Inflammatory macrophage treated with lipopolysaccharide for 1 hour (primary cell): Measurements from ENCODE around the gene TMX1.
"Not testable (repeated sequence)": the region's sequence is repeated elsewhere in the genome, so short reads cannot be mapped to it uniquely, and the experiment has no call there.

Experiments
- DNase-seq, 2 donors: peaks; one replicate each; pipeline ENCODE4 v3.0.0-alpha.2; 2020 to 2022

TMX1 gene, protein sequence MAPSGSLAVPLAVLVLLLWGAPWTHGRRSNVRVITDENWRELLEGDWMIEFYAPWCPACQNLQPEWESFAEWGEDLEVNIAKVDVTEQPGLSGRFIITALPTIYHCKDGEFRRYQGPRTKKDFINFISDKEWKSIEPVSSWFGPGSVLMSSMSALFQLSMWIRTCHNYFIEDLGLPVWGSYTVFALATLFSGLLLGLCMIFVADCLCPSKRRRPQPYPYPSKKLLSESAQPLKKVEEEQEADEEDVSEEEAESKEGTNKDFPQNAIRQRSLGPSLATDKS

DNA sequence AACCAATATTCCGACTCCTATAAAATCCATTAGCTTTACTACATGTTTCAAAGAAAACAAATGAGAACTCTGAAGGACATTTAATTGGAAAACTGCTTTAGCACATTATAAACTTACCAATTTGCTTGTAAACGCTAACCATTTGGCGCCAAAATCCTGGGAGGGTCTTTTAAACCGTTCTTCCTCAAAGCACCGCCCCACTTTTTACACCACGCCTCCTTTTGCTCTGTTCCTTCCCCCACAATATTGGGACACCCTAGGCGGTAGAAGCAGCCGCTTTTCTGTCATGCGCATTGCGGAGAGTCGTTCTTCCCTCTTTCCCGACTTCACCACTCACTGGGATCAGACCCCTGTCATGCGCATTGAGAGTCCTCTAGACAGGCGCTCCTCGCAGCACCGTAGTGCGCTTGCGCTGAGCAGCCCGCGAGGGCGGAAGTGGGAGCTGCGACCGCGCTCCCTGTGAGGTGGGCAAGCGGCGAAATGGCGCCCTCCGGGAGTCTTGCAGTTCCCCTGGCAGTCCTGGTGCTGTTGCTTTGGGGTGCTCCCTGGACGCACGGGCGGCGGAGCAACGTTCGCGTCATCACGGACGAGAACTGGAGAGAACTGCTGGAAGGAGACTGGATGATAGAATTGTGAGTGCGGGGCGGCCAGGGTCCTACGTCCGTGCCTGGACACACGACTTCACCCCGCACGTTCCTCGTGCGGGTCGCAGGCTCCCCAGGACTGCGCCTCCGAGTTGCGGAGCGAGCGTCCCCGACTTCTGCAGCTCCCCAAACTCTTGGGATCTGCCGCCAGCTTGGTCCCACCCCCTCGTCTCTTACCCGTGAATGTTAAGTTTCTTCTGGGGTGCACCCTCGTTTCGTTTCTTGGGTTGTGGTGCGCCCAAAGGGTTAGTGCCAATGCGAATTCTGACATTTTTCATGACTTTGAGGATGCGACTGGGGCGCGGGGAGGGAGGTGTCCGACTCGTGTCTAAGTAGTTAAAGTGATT, at the start of gene TMX1:
Gene TMX1, plus strand, starts transcription at position 435 of the 991 bp plus-strand sequence. Its CDS starts 46 bp downstream, at position 481.
- DNase-seq = peak; percentile 98 to 100

DNA sequence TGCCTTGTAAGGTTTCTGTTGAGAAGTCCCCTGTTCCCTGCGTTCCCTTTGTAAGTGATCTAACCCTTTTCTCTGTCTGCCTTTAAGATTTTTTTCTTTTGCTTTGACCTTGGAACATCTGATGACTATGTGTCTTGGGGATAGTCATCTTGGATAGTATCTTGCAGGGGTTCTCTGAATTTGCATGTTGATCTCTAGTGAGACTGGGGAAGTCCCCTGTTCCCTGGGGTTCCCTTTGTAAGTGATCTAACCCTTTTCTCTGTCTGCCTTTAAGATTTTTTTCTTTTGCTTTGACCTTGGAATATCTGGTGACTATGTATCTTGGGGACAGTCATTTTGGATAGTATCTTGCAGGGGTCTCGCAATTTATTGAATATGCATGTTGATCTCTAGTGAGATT, 38.2 kb upstream of the TMX1 start:
- DNase-seq = peak; percentile 15 to 68

DNA sequence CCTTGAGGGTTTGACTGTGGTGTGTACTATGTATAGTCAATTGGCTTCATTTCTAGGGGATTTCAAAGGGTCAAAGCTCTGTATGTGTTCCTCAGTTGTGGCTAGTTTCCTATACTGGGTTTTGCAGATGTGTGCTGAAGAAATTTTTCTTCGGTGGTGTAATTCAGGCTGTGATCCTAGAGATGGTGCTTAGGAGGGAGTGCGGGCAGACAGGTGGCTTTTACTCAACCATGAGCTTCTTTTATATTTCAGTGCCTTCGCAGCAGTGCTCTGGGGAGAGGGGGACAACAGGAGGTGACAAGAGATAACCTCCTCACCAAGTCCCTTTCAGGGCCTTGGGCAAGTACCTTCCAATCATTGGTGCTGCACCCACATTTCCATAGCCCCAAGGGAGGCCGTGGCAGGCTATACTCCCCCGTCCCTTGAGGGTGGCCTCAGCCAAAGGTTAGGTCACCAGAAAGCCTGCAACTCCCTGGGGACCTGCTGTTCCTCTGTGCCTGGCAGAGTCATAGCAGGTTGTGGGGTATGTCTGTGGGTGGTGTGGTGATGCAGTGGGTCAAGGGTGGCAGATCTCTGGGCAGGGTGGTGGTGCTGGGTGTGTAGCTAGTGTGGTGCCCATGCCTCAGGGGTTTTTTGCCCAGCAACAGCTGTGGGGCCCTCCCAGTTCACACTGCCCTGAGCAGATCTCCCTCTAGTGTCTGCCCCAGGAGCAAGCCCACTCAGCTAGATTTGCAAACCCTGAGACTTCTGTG, 37.0 kb upstream of the TMX1 start:
- DNase-seq = peak in 1 of 2 donors; percentile 28

DNA sequence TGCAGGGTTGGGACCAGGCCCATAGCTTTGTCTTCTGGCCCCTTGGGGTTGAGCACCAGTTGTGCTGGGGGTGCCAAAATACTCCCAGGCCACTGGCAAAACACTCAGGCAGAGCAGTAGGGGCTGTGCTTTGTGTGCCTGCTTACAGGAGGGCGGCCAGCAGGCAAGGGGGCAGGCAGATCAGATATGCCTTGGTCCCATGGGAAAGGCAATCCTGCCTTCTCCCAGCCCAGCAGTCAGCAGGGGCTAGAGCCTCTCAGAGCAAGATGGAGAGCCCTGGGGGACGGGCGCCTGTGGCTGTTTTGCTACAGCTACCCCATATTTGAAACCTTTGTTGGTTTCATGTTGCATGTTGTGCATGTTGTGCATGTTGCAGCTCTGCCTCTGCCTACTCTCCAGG, 36.2 kb upstream of the TMX1 start:
- DNase-seq = no peak

DNA sequence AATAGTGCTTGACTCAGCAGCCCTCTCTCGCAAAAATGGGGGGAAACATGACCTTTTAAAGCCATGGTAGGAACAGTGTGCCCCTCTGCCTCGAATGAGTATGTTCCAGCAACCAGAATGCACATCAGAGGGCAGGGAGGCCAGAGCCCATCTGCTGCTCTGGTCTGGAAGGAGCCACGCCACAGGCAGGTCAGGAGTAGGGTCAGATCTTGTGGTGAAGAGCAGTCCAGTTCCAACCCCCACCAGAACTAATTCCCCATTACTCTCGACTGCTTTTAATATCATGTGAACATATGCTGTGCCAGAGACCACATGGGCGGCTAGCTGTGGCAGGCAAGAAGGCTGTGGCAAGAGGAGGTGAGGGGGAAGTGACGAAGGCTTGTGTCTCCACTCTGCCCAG, 34.6 kb upstream of the TMX1 start:
- DNase-seq = no peak

DNA sequence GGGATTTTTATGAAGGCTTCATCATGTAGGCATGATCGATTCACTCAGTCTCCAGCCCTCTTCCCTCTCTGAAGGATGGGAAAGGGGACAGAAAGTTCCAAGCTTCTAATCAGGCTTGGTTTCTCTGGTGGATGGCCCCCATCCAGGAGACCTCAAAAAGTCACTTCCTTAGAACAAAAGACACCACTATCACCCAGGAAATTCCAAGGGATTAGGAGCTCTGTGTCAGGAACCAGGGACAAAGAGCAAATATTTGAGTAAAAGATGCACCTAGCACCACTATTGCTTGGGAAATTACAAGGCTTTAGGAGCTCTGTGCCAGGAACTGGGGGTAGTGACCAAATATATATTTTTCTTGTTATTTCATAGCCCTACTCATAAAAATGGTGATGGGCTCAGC, 33.6 kb upstream of the TMX1 start:
- no peak for DNase-seq

DNA sequence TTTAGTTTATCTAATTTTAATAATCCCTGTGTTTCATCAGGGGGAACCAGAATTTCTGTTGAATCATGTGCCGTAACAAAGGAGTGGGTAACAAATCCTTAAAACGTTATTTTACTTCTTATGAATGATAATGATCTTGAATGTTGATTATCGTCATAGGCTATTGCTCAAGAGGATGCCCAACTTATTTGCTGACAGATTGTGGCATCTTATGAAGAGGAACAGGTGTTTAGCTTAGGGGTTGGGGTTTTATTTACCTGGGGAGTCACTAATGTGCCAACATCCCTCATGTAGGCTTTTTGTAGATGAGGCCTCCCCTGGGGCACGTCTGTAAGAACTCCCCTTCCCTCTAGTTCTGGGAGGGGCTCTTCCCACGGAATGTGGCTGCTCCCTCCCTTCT, 32.4 kb upstream of the TMX1 start:
- DNase-seq = no peak

DNA sequence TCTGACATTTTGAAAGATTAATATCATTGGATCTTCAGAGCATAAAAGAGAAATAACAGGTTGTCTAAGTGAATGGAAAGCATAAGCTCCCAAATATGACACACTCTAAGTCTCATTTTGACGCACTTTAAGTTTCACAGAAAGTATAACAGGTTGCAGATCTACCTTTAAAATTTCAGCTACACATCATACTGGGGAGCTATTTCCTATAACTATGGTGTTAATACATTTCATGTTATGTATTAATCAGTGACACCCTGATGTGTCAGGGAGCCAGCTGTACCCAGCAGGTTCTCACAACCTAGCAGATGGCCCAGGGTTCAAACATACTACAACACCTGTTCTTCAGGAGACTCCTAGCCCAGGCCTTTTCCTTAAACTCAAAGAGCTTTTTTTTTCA, 31.1 kb upstream of the TMX1 start:
- no peak for DNase-seq

DNA sequence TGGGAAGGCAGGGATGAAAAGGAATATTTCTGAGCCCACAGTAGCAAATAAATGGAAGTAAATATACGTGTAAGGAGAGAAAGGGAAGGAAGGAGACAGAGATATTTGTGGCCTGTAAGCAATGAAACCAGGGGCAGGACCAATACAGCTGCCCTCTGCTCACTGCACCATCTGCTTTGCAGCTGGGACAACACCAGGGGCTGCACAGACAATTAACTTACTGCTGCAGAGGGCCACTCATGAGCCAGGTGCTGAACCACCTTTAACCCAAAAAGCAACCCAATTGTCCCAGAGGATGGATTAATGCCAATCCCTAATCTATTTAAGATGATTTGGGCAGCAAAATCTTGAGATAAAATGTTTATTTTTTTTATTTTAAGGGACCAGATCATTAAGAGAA, 30.6 kb upstream of the TMX1 start:
- DNase-seq = no peak

DNA sequence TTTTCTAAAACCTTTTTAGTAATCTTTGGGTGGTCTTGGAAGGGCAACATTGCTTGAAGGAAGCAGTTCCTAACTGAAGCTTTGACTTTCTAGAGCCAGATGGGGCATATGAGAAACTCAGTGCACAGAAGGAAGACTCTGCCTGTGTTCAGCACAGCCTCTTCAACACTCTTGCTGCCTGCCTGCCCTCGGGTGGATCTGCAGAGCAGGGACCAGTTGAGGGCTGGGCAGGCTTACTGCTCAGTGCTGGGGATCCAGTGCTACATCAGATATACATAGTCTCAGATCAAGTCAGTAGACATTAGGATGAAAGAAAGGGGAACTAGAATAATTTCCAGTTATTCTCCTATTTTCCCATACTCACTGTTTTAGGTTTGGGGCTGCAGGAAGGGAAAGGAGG, 29.5 kb upstream of the TMX1 start:
- no peak for DNase-seq

DNA sequence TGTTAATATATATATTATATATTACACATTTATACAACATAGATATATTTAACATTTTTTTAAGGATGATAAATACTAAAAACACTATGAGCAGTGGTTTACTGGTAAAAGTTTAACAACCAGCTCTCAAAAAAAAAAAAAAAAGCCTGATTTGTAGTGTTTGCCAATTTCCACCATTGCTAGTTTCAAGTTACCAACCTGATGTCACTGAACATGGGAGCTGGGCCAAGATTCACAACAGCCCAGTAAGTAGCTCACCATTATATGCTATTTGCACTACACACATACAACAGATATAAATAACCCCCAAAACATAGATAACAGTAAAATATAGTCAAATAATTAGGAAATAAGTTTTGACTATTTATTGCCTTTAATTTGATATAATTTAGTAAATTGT, 28.9 kb upstream of the TMX1 start:
- no peak for DNase-seq

DNA sequence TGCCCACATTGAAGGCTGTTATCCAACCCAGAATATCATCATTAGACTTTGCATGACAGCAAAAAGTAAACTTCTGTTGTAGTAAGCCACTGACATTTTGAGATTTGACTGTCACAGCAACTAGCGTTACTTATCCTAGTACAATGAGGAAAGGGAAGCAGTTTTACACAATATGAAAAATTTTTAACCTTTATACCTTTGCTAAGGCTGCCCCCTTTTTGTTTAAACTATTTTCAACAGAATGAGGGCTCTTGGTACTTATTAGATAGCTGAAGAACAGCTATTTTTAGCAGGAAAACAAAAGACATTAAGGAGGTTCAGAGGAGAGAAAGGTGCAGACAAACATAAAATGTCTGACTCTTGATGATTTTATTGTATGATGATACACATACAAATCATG, 23.4 kb upstream of the TMX1 start:
- DNase-seq = no peak

DNA sequence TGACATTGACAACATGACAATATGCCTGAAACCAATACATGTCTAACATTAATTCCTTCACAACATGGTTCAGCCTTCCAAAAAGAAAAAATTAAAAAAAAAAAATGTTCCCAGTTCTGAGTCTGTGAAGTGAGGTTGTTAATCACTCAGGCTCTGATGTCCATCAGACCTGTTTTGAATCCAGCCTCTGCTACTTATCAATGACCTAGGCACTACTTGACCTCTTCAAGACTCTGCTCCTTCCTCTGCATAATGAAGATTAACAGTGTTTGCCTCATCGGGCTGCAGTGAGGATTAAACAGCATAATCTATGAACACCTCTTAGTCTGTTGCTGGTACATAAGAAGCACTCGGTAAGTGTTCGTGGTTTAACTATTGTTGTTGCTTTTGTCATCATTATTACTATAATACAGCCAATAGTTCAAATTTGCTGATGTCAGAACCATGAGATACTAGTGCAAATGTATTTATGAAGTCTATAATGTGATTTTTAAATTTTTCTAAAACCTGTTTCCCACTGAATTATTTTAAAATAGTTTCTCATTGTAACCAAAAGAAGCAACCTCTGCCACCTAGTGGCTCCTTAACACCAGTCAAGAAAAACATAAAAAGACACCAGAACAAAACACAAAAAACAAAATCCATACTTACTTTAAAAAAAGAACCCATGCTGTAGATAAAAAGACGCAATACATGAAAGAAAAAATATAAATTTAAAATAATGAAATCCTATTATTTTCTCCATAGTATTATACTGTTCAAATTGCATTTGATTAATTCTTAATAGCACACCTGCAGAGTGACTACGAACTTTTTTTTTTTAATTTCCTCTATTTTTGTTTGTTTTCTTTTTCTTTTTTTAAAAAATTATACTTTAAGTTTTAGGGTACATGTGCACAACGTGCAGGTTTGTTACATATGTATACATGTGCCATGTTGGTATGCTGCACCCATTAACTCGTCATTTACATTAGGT, 20.3 kb upstream of the TMX1 start:
- peak in 1 of 2 donors; percentile 42 for DNase-seq

DNA sequence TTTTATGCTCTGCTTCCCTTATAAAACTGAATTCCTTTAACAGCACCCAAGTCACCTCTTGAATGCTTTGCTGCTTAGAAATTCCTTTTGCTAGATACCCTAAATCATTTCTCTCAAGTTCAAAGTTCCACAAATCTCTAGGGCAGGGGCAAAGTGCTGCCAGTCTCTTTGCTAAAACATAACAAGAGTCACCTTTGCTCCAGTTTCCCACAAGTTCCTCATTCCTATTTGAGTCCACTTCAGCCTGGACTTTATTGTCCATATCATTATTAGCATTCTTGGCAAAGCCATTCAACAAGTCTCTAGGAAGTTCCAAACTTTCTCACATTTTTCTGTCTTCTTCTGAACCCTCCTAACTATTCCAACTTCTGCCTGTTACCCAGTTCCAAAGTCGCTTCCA, 16.6 kb upstream of the TMX1 start:
- not testable (repeated sequence) for DNase-seq

DNA sequence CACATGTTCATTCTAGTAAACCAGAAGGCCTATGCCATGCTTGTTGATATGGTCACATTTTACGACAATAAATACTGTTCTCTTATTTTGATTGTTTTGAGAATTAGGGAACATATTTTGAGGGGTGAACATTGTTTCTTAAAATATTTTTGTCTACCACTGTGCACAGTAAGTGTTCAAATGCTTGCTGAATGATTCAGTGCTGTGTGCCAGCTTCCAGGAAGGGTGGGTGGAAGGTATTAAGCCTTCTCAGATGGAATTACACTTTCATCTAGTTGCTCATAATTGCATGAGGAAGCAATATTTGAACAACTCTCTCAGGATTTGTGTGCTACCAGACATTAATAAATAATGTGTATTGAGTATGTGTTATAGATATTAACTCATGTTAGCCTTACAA, 15.5 kb upstream of the TMX1 start:
- no peak for DNase-seq

DNA sequence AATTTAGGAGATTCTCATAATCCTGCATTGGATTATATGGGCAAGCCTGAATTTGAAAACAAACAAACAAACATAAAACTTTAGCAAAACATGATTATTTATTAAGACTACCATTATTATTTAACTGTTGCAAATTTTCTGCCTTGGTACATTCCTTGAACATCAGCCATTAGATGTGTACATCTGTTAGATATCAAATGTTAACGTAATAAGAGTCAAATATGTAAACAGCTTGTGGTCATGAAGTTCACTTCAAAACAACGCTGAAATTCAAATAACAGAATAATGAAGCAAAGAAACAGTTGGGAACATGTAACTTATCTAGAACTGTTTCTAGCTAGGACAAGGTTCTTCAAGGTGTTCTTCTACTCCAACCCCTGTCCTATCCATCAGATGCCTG, 14.3 kb upstream of the TMX1 start:
- DNase-seq = no peak

DNA sequence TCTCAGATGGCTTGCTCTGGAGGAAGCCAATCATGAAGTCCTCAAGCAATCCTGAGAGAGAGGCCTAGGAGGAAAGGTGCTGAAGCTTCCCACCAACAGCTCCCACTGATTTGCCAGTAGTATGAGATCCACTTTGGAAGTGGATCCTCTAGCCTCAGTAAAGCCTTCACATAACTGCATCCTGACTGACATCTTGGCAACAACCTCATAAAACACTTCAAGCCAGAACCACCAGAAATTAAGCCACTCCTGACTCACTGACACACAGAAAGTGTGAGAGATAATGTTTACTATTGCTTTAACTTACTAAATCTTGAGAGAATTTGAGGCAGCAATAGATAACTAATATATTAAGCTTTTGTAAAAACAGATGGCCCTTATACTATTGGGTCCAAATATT, 11.7 kb upstream of the TMX1 start:
- no peak for DNase-seq

DNA sequence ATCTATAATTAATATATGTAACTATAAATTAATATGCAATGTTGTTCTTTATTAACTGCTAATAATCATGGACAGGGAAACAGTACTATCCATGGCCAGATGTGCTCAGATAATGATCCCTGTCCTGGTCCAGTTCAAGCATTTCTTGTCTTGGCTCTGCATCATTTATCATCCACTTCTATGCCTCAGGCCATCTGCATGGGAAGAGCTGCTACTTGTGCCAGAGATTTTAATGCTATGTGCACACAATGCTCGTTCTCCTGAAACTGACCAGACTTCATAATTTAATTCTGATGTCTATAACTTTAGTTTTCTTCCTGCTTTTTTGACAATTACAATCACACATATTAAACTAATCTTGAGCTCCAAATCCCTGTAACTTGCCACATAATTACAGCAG, 11.2 kb upstream of the TMX1 start:
- no peak for DNase-seq

DNA sequence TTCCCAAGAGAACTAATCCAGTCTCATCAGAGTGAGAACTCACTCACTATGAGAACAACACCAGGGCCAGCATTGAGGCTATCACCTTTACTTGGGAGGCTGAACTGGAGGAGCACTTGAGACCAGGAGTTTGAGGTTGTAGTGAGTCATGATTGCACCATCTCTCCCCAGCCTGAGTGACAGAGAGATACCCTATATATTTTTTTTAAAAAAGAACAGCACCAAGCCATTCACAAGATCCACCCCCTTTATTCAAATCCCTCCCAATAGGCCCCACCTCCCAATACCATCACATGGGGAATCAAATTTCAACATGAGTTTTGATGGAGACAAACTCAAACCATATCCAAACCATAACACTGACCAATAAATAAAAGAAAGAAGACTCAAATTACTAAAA, 3.7 kb upstream of the TMX1 start:
- DNase-seq = no peak

DNA sequence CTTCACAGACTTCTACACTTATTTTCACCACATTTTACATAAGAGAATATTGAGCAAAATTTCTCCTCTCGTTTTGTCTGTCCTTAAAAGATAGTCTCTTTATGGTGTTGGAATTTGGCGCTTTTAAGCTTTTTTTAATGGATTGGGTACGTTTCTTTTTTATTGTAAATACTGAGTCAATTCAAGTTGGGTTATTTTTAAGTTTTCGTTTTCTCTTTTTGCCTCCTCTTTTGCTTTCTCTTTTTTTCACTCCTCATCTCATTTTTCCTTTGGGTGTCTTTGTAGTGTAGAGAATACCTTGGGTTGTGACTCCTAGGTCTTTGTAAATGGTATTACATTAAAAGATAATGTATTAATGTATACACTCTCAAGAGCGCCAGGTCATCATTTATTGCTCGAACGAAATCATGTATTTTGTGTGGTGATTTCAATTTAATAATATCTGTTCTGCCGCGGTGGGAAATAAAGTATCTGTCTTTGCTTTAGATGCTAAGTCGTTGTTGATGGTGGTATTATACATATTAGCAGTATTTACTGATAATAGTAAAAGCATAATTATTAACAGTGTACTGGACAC, 845 bp downstream of the TMX1 start:
- no peak for DNase-seq

DNA sequence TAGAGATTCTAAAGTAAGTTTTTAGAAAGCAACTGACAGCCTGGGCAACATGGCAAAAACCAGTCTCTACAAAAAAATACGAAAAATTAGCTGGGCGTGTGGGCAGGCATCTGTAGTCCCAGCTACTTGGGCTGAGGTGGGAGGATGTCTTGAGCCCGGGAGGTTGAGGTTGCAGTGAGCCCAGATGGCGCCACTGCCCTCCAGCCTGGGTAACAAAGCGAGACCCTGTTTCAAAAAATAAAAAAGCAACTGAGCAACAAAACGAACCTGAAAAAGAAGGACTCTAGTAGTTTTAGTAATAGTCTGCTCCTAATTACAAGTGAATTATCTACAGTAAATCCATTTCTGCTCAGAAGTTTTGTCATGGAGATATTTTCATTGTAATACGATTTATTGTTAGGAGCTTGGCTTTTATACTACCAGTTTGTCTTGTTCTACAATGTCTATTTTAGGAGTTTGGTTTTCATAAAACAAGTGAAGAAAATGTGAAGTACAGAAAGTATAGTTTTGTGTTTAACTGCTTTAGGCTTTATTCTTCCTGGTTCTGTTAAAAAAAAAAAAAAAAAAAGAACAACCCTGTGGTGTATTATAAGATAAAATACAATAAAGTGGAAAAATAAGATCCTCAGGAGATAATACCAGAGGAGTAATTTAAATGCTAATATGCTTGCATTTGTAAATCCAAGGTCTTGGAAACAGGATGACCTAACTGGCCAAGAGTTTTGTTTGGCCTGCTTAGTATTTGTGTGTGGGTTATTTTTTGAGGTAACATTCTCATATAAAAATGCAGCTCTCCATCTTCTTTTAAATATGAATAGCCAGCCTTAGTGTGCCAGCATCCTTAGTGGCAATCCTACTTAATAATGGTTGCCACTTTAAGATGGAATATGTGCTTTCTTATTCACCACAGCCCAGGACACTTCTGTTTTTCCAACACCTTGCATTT, 2.8 kb downstream of the TMX1 start:
- no peak for DNase-seq
